SW 1271 (cell line): ENCODE data around the gene TAF4.
"Not testable (repeated sequence)": the region's sequence is repeated elsewhere in the genome, so short reads cannot be mapped to it uniquely, and the experiment has no call there.

ENCODE experiments used
- DNase-seq, 2 experiments: peaks; one replicate each; lab custom pipeline; 2025; lab: John Stamatoyannopoulos, UW

The TAF4 gene

GRCh38 chr20:62058941-62059340, 6.7 kb downstream of the TAF4 start:
- no peak for DNase-seq

DNA sequence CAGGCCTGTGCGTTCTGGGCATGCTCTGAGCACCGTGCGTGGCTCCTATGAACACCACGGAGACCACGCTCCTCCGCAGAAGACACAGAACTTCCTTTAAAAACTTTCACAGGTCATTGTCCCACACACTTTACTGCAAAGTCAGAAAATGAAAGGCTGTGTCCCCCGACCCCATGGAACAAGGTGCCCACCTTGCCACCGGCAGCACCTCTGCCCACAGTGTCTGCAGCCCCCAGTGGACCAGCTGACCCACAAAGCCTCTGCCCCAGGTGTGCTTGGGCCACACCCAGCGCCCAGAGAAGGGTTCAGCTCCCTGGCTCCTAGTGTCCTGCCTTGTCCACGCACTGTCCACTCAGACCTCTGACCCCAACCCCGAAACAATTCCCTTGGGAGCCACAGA, 8.7 kb downstream of the TAF4 start:
- DNase-seq: no peak

DNA sequence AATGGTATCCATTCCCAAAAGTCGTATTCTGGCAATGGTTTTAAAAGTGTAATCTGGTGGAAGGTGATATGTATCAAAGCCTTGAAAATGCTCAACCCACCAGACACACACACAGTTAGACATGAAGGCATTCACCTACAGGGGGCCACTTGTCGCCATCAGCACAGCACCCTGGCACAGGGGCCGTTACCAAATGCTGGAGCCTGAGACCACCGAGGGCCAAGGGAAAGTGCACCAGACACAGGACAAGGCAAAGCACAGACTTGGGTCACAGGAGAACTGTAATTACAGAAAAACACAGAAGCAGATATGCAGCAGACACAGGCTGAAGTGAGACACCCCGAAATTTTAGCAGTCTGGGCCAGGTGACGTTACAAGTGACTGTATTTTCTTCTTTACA, 9.3 kb downstream of the TAF4 start:
- no peak for DNase-seq

DNA sequence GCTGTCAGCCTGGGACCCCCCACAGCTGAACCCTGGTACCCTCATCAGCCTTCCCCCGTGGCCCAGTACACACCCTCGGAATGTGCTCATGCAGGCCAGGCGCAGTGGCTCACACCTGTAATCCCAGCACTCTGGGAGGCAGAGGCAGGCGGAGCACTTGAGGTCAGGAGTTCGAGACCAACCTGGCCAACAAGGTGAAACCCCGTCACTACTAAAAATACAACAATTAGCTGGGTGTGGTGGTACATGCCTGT, 9.9 kb downstream of the TAF4 start:
- DNase-seq: not testable (repeated sequence)

GRCh38 chr20:62055106-62055861, 10.4 kb downstream of the TAF4 start:
- DNase-seq: no peak

- DNase-seq: no peak
These were observed 11.2 kb downstream of the TAF4 start for GRCh38 chr20:62054451-62054953.

- no peak for DNase-seq
These were observed 12.1 kb downstream of the TAF4 start for GRCh38 chr20:62053465-62054196.

DNA sequence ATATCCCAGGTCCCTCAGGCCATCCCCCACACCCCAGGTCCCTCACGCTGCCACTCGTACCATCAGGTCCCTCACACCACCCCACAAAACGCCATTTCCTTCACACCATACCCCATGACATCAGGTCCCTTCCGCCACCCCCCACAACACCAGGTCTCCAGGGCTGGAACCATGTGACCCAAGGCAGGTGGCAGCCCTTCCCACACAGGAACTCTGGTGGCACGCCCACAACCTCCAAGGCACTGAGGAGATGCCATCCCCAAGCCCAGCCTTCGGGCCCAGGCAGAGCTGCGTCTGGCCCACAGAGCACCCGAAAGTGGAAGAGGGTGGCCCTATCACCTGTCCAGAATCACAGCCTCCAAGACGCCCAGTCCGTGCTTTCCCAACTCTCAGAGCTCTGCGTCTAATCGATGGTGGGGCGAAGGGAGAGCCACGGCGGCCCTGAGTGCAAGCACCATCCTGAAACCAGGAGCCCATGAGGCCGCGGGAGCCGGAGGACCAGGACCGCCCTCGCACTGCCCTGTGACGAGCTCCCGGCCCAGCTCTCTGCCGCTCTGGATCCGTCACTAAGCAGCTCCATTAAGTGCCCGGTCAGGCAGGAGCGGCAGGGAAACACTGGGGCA, 12.7 kb downstream of the TAF4 start:
- DNase-seq: no peak

DNA sequence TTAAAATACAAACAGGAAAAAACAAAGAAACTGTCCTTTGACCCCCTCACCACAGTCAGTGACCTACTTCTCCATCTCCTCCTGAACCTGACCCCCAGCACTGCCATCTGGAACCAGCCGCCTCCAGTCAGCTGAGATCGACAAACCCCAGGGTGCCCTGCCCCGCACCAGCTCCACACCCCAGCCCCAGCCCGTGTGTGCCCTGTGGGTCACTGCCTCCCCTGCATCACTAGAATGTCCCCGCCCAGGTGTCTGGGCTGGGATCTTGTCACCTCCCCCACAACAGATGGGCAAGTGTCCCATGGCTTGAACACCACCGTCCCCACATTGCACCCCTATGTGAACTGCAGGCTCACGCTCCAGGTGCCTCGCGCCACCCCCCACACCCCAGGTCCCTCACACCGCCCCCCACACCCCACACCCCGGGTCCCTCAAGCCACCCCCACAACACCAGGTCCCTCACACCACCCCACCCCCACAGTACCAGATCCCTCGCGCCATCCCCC, 13.3 kb downstream of the TAF4 start:
- DNase-seq: no peak

- DNase-seq: no peak
These were observed 14.0 kb downstream of the TAF4 start for GRCh38 chr20:62051546-62052255.

DNA sequence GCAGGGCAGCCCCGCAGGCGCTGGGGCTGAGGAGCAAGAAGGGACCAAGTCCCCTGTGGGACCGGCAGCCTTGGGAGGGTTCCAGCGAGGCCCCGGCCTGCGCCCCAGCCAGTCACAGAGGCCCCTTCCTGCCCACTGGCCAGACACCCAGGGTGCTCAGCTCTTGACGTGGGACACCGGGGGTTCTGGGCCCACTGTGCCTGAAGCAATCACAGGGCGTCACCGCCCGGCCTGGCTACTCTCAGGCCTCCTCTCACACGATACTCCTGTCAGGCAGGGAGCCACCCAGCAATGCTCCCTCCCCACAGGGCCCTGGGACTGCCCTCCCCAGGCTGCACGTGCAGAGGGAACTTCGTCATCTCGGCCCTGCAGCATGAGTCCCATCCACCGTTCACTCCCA, 14.5 kb downstream of the TAF4 start:
- no peak for DNase-seq

GRCh38 chr20:62050166-62051120, 15.2 kb downstream of the TAF4 start:
- DNase-seq: no peak

DNA sequence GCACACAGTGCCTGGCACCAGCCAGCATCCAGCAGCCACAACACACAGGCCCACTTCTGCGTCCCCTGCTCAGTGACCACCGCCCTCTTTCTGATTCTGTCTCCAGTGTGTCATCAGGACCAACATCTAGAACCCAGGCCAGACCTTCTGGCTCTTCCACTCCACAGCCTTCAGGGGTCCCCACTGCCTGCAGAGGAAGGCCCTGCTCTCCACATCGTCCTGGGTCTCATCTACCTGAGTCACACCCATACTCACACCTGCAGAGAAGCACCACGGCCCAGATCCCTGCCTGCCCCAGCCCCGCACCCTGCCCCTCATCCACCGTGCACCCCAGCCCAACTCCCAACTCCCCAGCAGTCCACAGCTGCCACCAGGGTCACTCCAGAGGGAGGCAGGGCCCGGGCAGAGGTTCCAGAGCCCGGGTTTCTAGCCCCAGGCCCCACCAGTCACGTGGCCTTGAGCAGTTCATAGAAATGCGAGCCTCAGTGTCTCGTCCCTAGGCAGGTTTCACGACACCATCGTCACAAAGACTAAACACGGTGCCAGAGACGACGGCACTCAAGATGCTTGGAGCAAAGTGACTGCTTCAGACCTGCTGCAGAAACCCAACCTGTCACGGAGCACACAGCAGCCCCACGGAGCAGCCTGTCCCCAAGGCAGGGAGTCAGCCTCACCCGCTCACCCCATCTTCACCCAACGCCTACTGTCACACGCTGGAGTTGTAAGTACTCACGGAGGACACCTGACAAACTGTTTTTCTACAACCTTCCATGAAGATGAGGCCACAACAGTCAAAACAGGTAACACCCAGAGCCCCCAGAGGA, 16.1 kb downstream of the TAF4 start:
- DNase-seq: no peak

- no peak for DNase-seq
These were observed 16.8 kb downstream of the TAF4 start for GRCh38 chr20:62048821-62049291.

DNA sequence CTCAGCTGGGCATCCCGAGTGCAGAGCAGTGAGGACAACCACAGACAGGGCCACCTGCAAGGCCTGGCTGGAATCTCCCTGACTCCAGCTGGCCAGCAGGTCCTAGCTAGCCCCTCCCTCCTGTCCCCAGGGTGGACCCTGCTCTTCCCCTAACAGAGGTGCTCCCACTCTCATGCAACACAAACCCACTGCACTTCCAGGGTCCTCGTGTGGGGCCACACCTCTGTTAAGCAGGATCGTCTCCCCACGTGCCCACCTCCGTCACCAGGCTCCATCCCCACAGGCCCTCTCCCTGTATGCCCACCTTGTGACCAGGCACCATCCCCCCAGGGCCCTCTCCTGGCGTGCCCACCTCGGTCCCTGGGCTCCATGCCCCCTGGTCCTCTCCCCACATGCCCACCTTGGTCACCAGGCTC, 17.3 kb downstream of the TAF4 start:
- no peak for DNase-seq

DNA sequence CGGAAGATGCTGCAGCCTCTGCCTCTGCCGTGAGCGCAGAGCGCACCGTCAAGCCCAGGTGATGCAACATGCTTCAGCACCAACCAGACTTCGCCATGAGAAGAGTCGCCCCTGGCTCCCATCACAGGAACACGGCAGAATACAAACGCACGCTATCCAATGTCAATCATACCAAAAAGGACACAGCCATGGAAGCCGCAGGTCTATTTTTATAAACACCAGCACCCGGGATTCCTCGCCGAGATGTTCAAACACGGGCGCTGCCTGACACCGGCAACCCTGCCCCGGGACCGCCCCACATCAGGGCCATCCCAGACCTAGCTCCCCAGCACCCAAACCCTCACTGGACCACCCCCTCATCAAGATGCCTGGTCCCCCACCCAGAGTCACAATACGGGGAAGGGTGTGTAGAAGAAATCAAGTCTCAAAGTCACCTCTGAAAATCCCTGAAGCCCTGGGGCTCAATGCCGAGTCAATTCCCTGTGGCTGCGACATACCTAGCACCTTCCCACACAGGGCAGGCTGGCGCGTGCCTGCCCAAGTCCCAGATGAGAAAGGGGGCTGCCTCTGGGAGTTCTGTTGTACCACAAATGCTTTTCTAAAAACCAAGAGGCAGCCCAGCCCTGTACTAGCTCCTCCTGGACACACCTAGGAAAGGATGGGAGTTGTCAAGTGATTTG, 17.9 kb downstream of the TAF4 start:
- no peak for DNase-seq

DNA sequence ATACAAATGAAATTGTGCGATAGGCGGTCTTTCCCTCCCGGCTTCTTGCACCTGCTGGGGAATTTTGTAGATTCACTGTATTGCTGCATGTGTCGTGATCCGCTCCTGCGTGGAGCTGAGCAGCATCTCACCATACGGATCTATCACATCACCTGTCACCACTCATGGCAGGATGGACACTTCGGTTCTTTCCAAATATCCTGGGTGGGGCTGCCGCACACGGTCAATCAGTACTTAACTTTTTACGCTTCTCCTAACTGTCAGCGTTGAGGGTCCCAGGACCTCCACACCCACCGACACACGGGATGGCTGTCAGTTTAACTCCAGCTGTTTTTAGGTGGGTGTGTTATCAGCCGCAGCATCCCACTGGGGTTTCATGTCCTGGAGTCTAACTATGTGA, 19.2 kb downstream of the TAF4 start:
- no peak for DNase-seq

- DNase-seq: no peak
These were observed 20.0 kb downstream of the TAF4 start for GRCh38 chr20:62045529-62046285.

- DNase-seq: no peak
These were observed 20.6 kb downstream of the TAF4 start for GRCh38 chr20:62045118-62045517.
